SH-SY5Y (cell line): ENCODE measurements around the gene PIP5K1C.

Experiments
- GATA2 ChIP-seq: IDR thresholded peaks from 2 replicates; pipeline ENCODE4 v1.6.1; 2011; ENCODE audit warnings: mild to moderate bottlenecking, low read depth, low read length
- GATA3 ChIP-seq: IDR thresholded peaks from 2 replicates; pipeline ENCODE4 v1.6.1; 2011; ENCODE audit warnings: low read depth, mild to moderate bottlenecking, low read length, moderate library complexity

DNA sequence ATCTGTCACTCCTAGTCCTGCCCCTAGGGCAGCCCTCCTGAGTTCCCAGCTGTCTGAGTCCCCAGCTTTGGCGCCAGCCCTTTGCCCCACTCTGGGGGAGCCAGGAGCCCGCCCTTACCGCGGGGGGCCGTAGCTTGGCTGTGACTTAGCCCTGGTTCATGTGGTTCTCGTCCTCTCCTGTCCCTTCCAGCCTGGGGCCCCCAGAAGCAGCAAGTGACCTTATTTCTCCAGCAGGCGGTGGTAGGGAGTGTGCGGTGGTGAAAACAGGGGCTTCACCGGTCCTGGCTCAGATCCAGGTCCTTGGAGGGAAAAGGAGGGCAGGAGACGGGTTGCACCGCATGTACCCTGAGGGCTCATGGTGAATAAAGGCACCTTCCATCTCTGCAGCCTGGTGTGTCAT, 107.1 kb downstream of the PIP5K1C start:
- no peak for TF ChIP-seq GATA2
- TF ChIP-seq GATA3, result no peak
